B cell (primary cell): ENCODE results near the gene COA5. TPM values are rescaled to one million over a fixed set of nuclear protein-coding genes. Genes with fewer than 3 reads are reported as not detected.

Source experiments
- ATAC-seq: fragments of 200-7000 bp; cut with Tn5 transposase; one replicate; pipeline ENCODE4 v1.10.0; 2021; ENCODE audit warnings: low read depth, mild to moderate bottlenecking, moderate number of reproducible peaks, moderate library complexity
- CTCF ChIA-PET: fragments of 350-600 bp; sonication (Branson Sonifier 250); formaldehyde crosslinking; loops from one replicate; lab custom pipeline; 2021; ENCODE audit warnings: antibody characterized with exemption, inconsistent platforms; lab: Charles Lee
- POLR2A ChIA-PET: fragments of 350-600 bp; sonication (Branson Sonifier 250); formaldehyde crosslinking; loops from one replicate; lab custom pipeline; 2021; ENCODE audit warnings: antibody characterized with exemption; lab: Charles Lee
- DNase-seq: peaks from one replicate; pipeline ENCODE4 v3.0.0; 2013
- H2AFZ ChIP-seq: 2 replicates; pipeline ENCODE4 v1.6.1; 2012; ENCODE audit warnings: mild to moderate bottlenecking, low read depth, low read length; ENCODE audit not compliant: insufficient read depth, poor library complexity, severe bottlenecking
- H3K27ac ChIP-seq, 2 donors: 1 replicate in 1 of 2; 2 replicates in 1 of 2; pipeline ENCODE4 v1.5.1; 2012 to 2013; ENCODE audit warnings: low read length in 2 of 2, mild to moderate bottlenecking in 2 of 2, moderate library complexity in 1 of 2
- H3K27me3 ChIP-seq, 4 experiments: fragments of 200-600 bp in 1 of 4; sonication (generic) in 1 of 4; replicated peaks in 1 of 4; 1 replicate in 2 of 4; 2 replicates in 2 of 4; pipeline versions ENCODE4 v1.6.1 to v1.7.0; 2013 to 2016; ENCODE audit warnings: low read length in 3 of 4, mild to moderate bottlenecking in 2 of 4, mixed read lengths in 1 of 4, moderate library complexity in 1 of 4; ENCODE audit not compliant: insufficient read depth in 4 of 4, control insufficient read depth in 3 of 4; ENCODE audit errors: control extremely low read depth in 1 of 4
- H3K36me3 ChIP-seq, 2 experiments: replicated peaks in 1 of 2; 1 replicate in 1 of 2; 2 replicates in 1 of 2; pipeline versions ENCODE4 v1.6.1 to v1.7.1; 2013; ENCODE audit warnings: low read length in 1 of 2; ENCODE audit not compliant: insufficient read depth in 2 of 2, control insufficient read depth in 1 of 2; ENCODE audit errors: control extremely low read depth in 1 of 2, extremely low read depth in 1 of 2
- H3K4me1 ChIP-seq, 2 donors: fragments of 200-600 bp in 1 of 2; sonication (generic) in 1 of 2; 1 replicate in 1 of 2; 2 replicates in 1 of 2; pipeline versions ENCODE4 v1.5.1 to v1.6.1; 2013 to 2017; ENCODE audit warnings: low read length in 2 of 2; ENCODE audit not compliant: control insufficient read depth in 2 of 2, insufficient read depth in 2 of 2
- H3K4me2 ChIP-seq: replicated peaks from 2 replicates; pipeline ENCODE3; 2012; ENCODE audit warnings: mild to moderate bottlenecking, low read depth, low read length; ENCODE audit not compliant: poor library complexity, severe bottlenecking
- H3K4me3 ChIP-seq, 5 experiments: fragments of 200-600 bp in 1 of 5; sonication (generic) in 1 of 5; 1 replicate in 3 of 5; 2 replicates in 2 of 5; pipeline versions ENCODE4 v1.5.1 to v1.7.0; 2011 to 2016; ENCODE audit warnings: low read length in 4 of 5, mild to moderate bottlenecking in 4 of 5, low read depth in 2 of 5, control low read depth in 1 of 5, moderate library complexity in 1 of 5; ENCODE audit not compliant: insufficient read depth in 1 of 5; ENCODE audit errors: control extremely low read depth in 1 of 5, extremely low read depth in 1 of 5
- H3K79me2 ChIP-seq: fragments of 200-600 bp; sonication (generic); one replicate; pipeline ENCODE4 v1.6.0; 2016; ENCODE audit warnings: low read length; ENCODE audit not compliant: control insufficient read depth, insufficient read depth
- H3K9ac ChIP-seq: fragments of 200-600 bp; sonication (generic); 2 replicates; pipeline ENCODE4 v1.6.1; 2017; ENCODE audit warnings: mild to moderate bottlenecking, low read length, moderate library complexity
- H3K9me3 ChIP-seq, 3 donors: one replicate each; pipeline versions ENCODE4 v1.6.1 to v1.7.1; 2013; ENCODE audit warnings: low read length in 2 of 3; ENCODE audit not compliant: control insufficient read depth in 2 of 3, insufficient read depth in 1 of 3; ENCODE audit errors: control extremely low read depth in 1 of 3
- H4K20me1 ChIP-seq: 2 replicates; pipeline ENCODE4 v1.6.0; 2012; ENCODE audit warnings: mild to moderate bottlenecking, low read length; ENCODE audit not compliant: insufficient read depth, control insufficient read depth, poor library complexity, severe bottlenecking
- H3K27ac Mint-ChIP-seq: one replicate; pipeline ENCODE4 v1.8.0; 2021; ENCODE audit warnings: mixed read lengths
- H3K27me3 Mint-ChIP-seq: one replicate; pipeline ENCODE4 v1.8.0; 2021; ENCODE audit warnings: mixed read lengths
- H3K4me1 Mint-ChIP-seq: one replicate; pipeline ENCODE4 v1.8.0; 2021; ENCODE audit warnings: mixed read lengths
- H3K4me3 Mint-ChIP-seq: one replicate; pipeline ENCODE4 v1.8.0; 2021; ENCODE audit warnings: mixed read lengths
- H3K9me3 Mint-ChIP-seq: one replicate; pipeline ENCODE4 v1.8.0; 2022; ENCODE audit warnings: mixed read lengths; ENCODE audit not compliant: insufficient read depth
- EZH2 ChIP-seq: IDR thresholded peaks from 2 replicates; pipeline ENCODE4 v1.6.1; 2012; ENCODE audit warnings: borderline replicate concordance, low read depth, mild to moderate bottlenecking, moderate library complexity, low read length; ENCODE audit not compliant: insufficient read depth, poor library complexity, severe bottlenecking
- WGBS: methylation state at CpG from one replicate; pipeline ENCODE4 v1.1.5; 2013; ENCODE audit warnings: missing lambda C conversion rate; ENCODE audit not compliant: insufficient coverage; 5-methylcytosine and 5-hydroxymethylcytosine counted together
- intact Hi-C: fragments of 100-400 bp; cut with micrococcal nuclease; formaldehyde crosslinking; loops from one replicate; pipeline ENCODE4 v1.10.0; 2022
- polyA plus RNA-seq: library from polyadenylated mRNA; depleted of rRNA; stranded (reverse); fragments of >200 nt; gene quantifications from 2 replicates; pipeline ENCODE4 v1.2.3, GENCODE V29; 2012
- total RNA-seq, 2 donors: library from RNA; stranded (reverse); fragments of 120-200 nt in 1 of 2; gene quantifications; 1 replicate in 1 of 2; 2 replicates in 1 of 2; pipeline versions ENCODE4 v1.2.3 to v1.2.4, GENCODE V29; 2013 to 2022
- TF ChIP-seq, protein P1 (sequence below): fragments of 200-600 bp; IDR thresholded peaks from one replicate; pipeline ENCODE4 v1.8.0; 2022; ENCODE audit warnings: antibody characterized with exemption, mild to moderate bottlenecking

The COA5 gene
- total and polyA plus RNA-seq, 2 donors (not counting 1 experiment from before 2014, with no cell fraction given): 23.2 to 46.9 TPM

DNA sequence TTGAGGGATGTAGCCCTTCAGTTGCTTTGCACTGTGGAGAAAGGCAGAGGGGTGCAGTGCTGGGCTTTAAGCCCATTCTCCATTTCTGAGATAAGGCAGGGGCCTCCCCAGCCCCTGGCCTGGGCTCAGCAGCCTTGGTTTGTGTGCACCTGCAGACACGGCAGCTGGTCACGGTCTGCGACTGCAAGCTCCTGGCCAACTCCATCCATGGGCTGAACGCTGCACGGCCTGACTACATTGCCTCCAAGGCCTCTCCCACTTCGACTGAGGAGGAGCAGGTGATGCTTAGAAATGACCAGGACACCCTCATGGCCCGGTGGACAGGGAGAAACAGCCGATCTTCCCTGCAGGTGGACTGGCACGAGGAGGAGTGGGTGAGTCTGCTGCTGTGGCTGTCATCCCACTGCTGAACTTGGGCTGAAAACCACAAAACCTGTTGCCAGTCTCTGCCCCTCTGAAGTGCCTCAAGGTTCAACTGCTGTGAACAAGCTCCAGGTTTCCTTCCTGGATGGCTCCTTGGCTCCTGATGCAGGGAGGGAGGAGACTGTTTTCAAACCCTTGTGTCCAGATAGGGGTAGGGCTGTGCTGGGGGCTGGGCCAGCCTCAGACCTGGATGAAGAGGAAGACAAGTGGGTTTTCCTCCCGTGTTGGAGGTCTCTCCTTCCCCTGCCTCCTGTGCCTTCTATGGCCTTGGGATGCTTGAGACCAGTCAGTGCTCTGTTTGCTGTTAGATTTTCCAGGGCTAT, 54.0 kb downstream of the COA5 start:
- no peaks in the 10 kb centered on the region for H4K20me1 ChIP-seq
- ChIA-PET CTCF (no interaction called here), POLR2A (no interaction called here)
- no peak overlapping the region for H3K4me3 ChIP-seq
- 64% methylated on average over 10 of the region's 10 CpGs for WGBS
- no peaks in the 10 kb centered on the region for H3K9me3 ChIP-seq
- ATAC-seq: no peak
- no peaks in the 10 kb centered on the region for H3K27me3 ChIP-seq
- no peak overlapping the region for H3K4me3 Mint-ChIP-seq
- H3K27ac ChIP-seq: no peak overlapping the region
- DNase-seq: no peak
- peaks cover 1 to 28% of the 10 kb centered on the region in 2 experiments for H3K36me3 ChIP-seq
- no peaks in the 10 kb centered on the region for H3K9me3 Mint-ChIP-seq
- no peaks in the 10 kb centered on the region for H3K27me3 Mint-ChIP-seq
- H3K27ac Mint-ChIP-seq: peak overlapping the region; percentile 26
- no peak overlapping the region for H3K4me2 ChIP-seq
- intact Hi-C loops: no loop called here
- no peak overlapping the region for H3K9ac ChIP-seq
- H2AFZ ChIP-seq: no peak overlapping the region
- H3K4me1 Mint-ChIP-seq: peaks cover 46% of the 10 kb centered on the region
- TF ChIP-seq, protein P1, sequence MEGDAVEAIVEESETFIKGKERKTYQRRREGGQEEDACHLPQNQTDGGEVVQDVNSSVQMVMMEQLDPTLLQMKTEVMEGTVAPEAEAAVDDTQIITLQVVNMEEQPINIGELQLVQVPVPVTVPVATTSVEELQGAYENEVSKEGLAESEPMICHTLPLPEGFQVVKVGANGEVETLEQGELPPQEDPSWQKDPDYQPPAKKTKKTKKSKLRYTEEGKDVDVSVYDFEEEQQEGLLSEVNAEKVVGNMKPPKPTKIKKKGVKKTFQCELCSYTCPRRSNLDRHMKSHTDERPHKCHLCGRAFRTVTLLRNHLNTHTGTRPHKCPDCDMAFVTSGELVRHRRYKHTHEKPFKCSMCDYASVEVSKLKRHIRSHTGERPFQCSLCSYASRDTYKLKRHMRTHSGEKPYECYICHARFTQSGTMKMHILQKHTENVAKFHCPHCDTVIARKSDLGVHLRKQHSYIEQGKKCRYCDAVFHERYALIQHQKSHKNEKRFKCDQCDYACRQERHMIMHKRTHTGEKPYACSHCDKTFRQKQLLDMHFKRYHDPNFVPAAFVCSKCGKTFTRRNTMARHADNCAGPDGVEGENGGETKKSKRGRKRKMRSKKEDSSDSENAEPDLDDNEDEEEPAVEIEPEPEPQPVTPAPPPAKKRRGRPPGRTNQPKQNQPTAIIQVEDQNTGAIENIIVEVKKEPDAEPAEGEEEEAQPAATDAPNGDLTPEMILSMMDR: no peak
- TF ChIP-seq EZH2: no peak
- no peaks in the 10 kb centered on the region for H3K79me2 ChIP-seq
- peaks cover 11 to 41% of the 10 kb centered on the region in 2 donors for H3K4me1 ChIP-seq

DNA sequence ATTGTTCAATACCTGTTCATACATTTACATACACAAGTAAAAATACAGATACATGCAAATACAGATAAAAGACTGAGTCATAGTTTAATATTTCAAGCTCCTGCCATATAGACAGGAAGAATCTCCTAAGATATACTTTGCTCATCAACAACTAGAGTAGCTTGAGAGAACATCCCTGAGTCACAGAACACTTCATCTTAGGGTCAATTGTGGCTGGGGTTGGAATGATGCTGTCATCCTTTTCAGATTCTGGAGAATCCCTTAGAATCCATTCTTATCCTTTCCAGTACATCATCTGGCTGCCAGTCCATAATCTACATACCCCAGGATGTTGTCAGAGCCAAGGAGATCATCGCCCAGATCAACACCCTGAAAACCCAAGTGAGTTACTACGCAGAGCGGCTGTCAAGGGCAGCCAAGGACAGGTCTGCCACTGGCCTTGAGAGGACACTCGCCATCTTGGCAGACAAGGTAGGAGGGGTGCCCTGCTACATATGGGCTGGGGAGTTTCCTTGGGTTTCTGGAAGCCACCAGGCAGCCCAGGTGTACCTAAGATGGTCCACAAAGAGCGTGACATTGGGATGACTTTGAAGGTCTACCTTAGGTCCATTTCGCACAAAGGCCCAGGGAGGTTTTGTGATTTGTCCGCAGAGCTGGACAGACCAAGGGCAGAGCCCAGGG, 55.7 kb downstream of the COA5 start:
- WGBS: 99% methylated on average over 7 of the region's 7 CpGs
- Histone ChIP-seq H3K36me3 (peaks cover 1 to 28% of the 10 kb centered on the region in 2 experiments), H3K9me3 (no peaks in the 10 kb centered on the region), H3K4me3 (no peak overlapping the region), H3K9ac (no peak overlapping the region), H3K4me1 (peaks cover 21 to 53% of the 10 kb centered on the region in 2 donors), H3K27ac (no peak overlapping the region), H2AFZ (no peak overlapping the region), H3K79me2 (no peaks in the 10 kb centered on the region), H4K20me1 (no peaks in the 10 kb centered on the region), H3K27me3 (no peaks in the 10 kb centered on the region), H3K4me2 (no peak overlapping the region)
- peaks cover 53% of the 10 kb centered on the region for H3K4me1 Mint-ChIP-seq
- ATAC-seq (no peak), DNase-seq (no peak)
- no peak overlapping the region for H3K27ac Mint-ChIP-seq
- ChIA-PET POLR2A (no interaction called here), CTCF (no interaction called here)
- H3K4me3 Mint-ChIP-seq: no peak overlapping the region
- H3K9me3 Mint-ChIP-seq: no peaks in the 10 kb centered on the region
- H3K27me3 Mint-ChIP-seq: no peaks in the 10 kb centered on the region
- TF ChIP-seq EZH2: no peak
- TF ChIP-seq, protein P1: no peak
- intact Hi-C loops: no loop called here
